Right ventricle myocardium superior (tissue), 1 donor: Measurements from ENCODE around the gene DELE1. TPM values are rescaled to one million over a fixed set of nuclear protein-coding genes. Genes with fewer than 3 reads are reported as not detected.

Source experiments
- ATAC-seq: fragments of 200-7000 bp; cut with Tn5 transposase; one replicate; pipeline ENCODE4 v1.9.1; 2020; ENCODE audit warnings: mild to moderate bottlenecking; ENCODE audit not compliant: poor library complexity
- DNase-seq: peaks from one replicate; pipeline ENCODE4 v3.0.0-alpha.2; 2020
- intact Hi-C: fragments of 100-400 bp; cut with DNase I; formaldehyde crosslinking; loops from one replicate; pipeline ENCODE4 v1.11.2; 2022
- long read RNA-seq: library from polyadenylated mRNA; unstranded; transcript quantifications from one replicate; pipeline ENCODE4 v2.0.0, GENCODE V29; 2021
- total RNA-seq: library from RNA; stranded (reverse); fragmentation: NEBNext Ultra II Directional; extraction: Animal tissue kit (Norgen Biotek cat#: 25700); gene quantifications from one replicate; pipeline ENCODE4 v1.2.1, GENCODE V29; 2021
- donor health status: DM: no; HTN: yes; CAD: no; lungs with severe emphysema.

Gene DELE1
- total RNA-seq, result 99.4 TPM
- long read RNA-seq, full-length matches to known transcripts, result 72 of 183 reads
- long read RNA-seq, partial matches to known transcripts, result 72 of 183 reads
- long read RNA-seq, other reads (novel, unspliced or antisense), result 39 of 183 reads

GRCh38 chr5:141923448-141924313, at the start of gene DELE1:
Gene DELE1, plus strand, starts transcription at chr5:141923871. Its CDS starts 71 bp downstream, at chr5:141923942.
- ATAC-seq (peak; percentile 99), DNase-seq (peak; percentile 98)
- intact Hi-C loops, result loop anchor here (5.0 kb wide), 1 partner anchor 34 kb away; the partner anchor contains the start of gene PCDH12

GRCh38 chr5:141873933-141874261, 49.8 kb upstream of the DELE1 start:
- DNase-seq (no peak), ATAC-seq (no peak)
- intact Hi-C loops, result no loop called here

- intact Hi-C loops, result no loop called here
- DNase-seq (no peak), ATAC-seq (no peak)
Measured at GRCh38 chr5:141874262-141874964, 49.3 kb upstream of the DELE1 start.

GRCh38 chr5:141875022-141875740, 48.5 kb upstream of the DELE1 start:
- DNase-seq, result no peak
- no peak for ATAC-seq
- intact Hi-C loops, result loop anchor here (5.0 kb wide), 1 partner anchor 63 kb away; no protein-coding TSS in a partner anchor

- DNase-seq (peak; percentile 63), ATAC-seq (no peak)
- intact Hi-C loops, result loop anchor here (5.0 kb wide), 1 partner anchor 64 kb away; no protein-coding TSS in a partner anchor
Measured at GRCh38 chr5:141875795-141876627, 47.7 kb upstream of the DELE1 start.

GRCh38 chr5:141876628-141877355, 46.9 kb upstream of the DELE1 start:
- ATAC-seq (no peak), DNase-seq (no peak)
- intact Hi-C loops, result loop anchor here (5.0 kb wide), 1 partner anchor 64 kb away; no protein-coding TSS in a partner anchor

GRCh38 chr5:141877356-141878185, 46.1 kb upstream of the DELE1 start:
- ATAC-seq, result no peak
- intact Hi-C loops, result loop anchor here (2.0 to 5.0 kb wide), 2 partner anchors 65 to 175 kb away; no protein-coding TSS in a partner anchor
- DNase-seq, result no peak

GRCh38 chr5:141878186-141878710, 45.4 kb upstream of the DELE1 start, which contains the start of gene PCDH1:
Gene PCDH1, minus strand, starts transcription at chr5:141878410. Its CDS starts 148 bp downstream, at chr5:141878262.
- peak; percentile 60 for DNase-seq

GRCh38 chr5:141878711-141879425, 44.8 kb upstream of the DELE1 start:
- ATAC-seq (peak; percentile 92), DNase-seq (peak; percentile 88)
- intact Hi-C loops, result loop anchor here (2.0 to 5.0 kb wide), 2 partner anchors 67 to 176 kb away; no protein-coding TSS in a partner anchor

More at GRCh38 chr5:141878186-141878710, 45.4 kb upstream of the DELE1 start, which contains the start of gene PCDH1:
- ATAC-seq, result peak; percentile 71
- intact Hi-C loops, result loop anchor here (2.0 to 5.0 kb wide), 2 partner anchors 66 to 175 kb away; no protein-coding TSS in a partner anchor

- intact Hi-C loops, result loop anchor here (2.0 to 5.0 kb wide), 2 partner anchors 67 to 177 kb away; no protein-coding TSS in a partner anchor
- no peak for DNase-seq
- no peak for ATAC-seq
Measured at GRCh38 chr5:141879426-141879759, 44.3 kb upstream of the DELE1 start.

GRCh38 chr5:141879941-141880738, 43.5 kb upstream of the DELE1 start:
- ATAC-seq (no peak), DNase-seq (no peak)
- intact Hi-C loops, result loop anchor here (2.0 to 10.0 kb wide), 3 partner anchors 68 to 177 kb away; partner anchors contain the start of gene RNF14

GRCh38 chr5:141880961-141881801, 42.5 kb upstream of the DELE1 start:
- intact Hi-C loops, result loop anchor here (10.0 kb wide), 1 partner anchor 84 kb away; the partner anchor contains the start of gene RNF14
- no peak for DNase-seq

GRCh38 chr5:141881886-141882285, 41.8 kb upstream of the DELE1 start:
- DNase-seq, result no peak
- no peak for ATAC-seq
- intact Hi-C loops, result loop anchor here (10.0 kb wide), 1 partner anchor 83 kb away; the partner anchor contains the start of gene RNF14

More at GRCh38 chr5:141880961-141881801, 42.5 kb upstream of the DELE1 start:
- no peak for ATAC-seq
